ENCODE data around the gene ELMO1. TPM values are rescaled to one million over a fixed set of nuclear protein-coding genes. Genes with fewer than 3 reads are reported as not detected.

ELMO1 gene
- total RNA-seq, 1 experiment from 2014 or later = 1.1 TPM

GRCh38 chr7:37322831-37323230 lies 125.8 kb downstream of the ELMO1 start:
- TF ChIP-seq SP1 (IDR thresholded peaks at IDR 0.05; ENCODE audit: low read depth) = no peak
- TF ChIP-seq YY1 (IDR thresholded peaks at IDR 0.05; ENCODE audit: extremely low read depth, insufficient replicate concordance, low read depth, low read length) = no peak
- no peak for TF ChIP-seq TCF7L2 (IDR thresholded peaks at IDR 0.05; ENCODE audit: borderline replicate concordance, extremely low read depth, insufficient read depth, insufficient read length)
- TF ChIP-seq CTCF (IDR thresholded peaks at IDR 0.05 in 2 of 3, conservative IDR thresholded peaks at IDR 0.05 in 1 of 3; ENCODE audit: borderline replicate concordance in 1 of 3, insufficient read depth in 1 of 3, low read depth in 2 of 3, low read length in 2 of 3) = no peak
- no peak for TF ChIP-seq JUND (IDR thresholded peaks at IDR 0.05)
- no peak for TF ChIP-seq REST (IDR thresholded peaks at IDR 0.05; ENCODE audit: low read depth)
- H3K79me2 ChIP-seq (ENCODE audit: insufficient read depth, low read length) = no peaks in the 10 kb centered on the region
- H3K27me3 ChIP-seq (ENCODE audit: insufficient read depth, low read length) = peaks cover 38% of the 10 kb centered on the region
- DNase-seq (ENCODE audit: low read depth, low spot score) = no peak
- H3K9me2 ChIP-seq (ENCODE audit: insufficient read depth) = no peaks in the 10 kb centered on the region
- POLR2A ChIA-PET = no interaction called here
- no peak overlapping the region for H3K4me2 ChIP-seq (ENCODE audit: low read length)
- H2AFZ ChIP-seq (ENCODE audit: low read depth, low read length, poor library complexity, severe bottlenecking) = no peak overlapping the region
- CTCF ChIA-PET = no interaction called here
- no peak overlapping the region for H3K4me3 ChIP-seq (replicated peaks in 1 of 2; ENCODE audit: low read depth in 1 of 2, low read length in 2 of 2)
- H3K9ac ChIP-seq (ENCODE audit: low read length) = no peak overlapping the region
- no peaks in the 10 kb centered on the region for H3K9me3 ChIP-seq (ENCODE audit: control insufficient read depth in 1 of 2, insufficient read depth in 1 of 2, low read depth in 1 of 2, low read length in 2 of 2)
- H3K27ac ChIP-seq (ENCODE audit: low read depth, low read length) = no peak overlapping the region
- H4K20me1 ChIP-seq (ENCODE audit: insufficient read depth) = no peaks in the 10 kb centered on the region
- no peak for ATAC-seq
- RAD21 ChIA-PET (ENCODE audit: low non-redundant PET in 1 of 2, low total read pairs in 2 of 2, uncharacterized antibody in 2 of 2, unreplicated experiment in 2 of 2) = no interaction called here
- no peaks in the 10 kb centered on the region for H3K36me3 ChIP-seq (ENCODE audit: control insufficient read depth in 1 of 2, insufficient read depth in 2 of 2, low read length in 2 of 2)
- no peaks in the 10 kb centered on the region for H3K4me1 ChIP-seq (ENCODE audit: control insufficient read depth in 1 of 2, insufficient read depth in 2 of 2, low read length in 2 of 2)
- no TSS peak for BruUV-seq (replicated peaks)
- intact Hi-C loops (cut with micrococcal nuclease) = no loop called here
